ENCODE results near the gene MYH10.

MYH10 gene

GRCh38 chr17:8469964-8470363, 160.6 kb downstream of the MYH10 start:
- peak in 1 of 3 experiments; percentile 3 for DNase-seq

GRCh38 chr17:8468980-8469379, 161.5 kb downstream of the MYH10 start:
- DNase-seq = peak in 1 of 3 experiments; percentile 6

- no peak for DNase-seq
Measured at GRCh38 chr17:8468127-8468526, 162.4 kb downstream of the MYH10 start.

DNA sequence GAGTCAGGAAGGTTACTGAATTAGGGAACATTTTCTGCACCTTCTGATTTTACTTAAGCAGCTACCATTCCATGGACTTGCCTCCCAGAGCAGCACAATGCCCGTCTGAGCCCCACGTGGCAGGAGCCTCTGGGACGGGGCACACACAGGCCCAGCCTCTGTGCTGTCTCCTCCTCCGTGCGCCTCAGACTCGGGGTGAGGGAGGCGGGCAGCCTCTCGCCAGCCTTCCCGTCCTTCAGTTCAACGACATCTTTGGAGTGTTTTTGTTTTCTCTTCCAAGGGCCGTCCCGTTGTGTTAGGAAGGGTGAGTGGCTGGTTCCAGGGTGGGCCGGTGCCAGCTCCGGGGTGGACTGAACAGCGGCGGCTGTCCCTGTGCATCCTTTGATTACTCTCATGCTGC, 163.0 kb downstream of the MYH10 start:
- DNase-seq = no peak

DNA sequence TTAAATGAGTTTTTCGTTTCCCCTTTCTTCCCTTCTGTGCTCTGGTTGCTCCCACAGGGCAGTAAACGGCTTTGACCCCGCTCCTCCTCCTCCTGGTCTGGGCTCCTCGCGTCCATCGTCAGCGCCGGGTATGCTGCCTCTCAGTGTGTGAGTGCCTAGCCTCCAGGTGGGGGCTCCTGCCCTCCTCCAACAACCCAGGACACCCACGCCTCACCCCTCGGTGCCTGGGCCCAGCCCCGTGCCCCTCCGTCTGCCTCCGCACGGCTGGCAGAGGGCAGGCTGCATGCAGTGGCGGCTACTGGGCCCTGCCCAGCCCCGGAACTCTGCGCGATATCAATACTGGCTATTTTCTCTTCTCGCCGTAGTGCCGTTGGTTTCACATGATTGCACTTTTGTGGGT, 163.7 kb downstream of the MYH10 start:
- DNase-seq = no peak

- DNase-seq = no peak
Measured at GRCh38 chr17:8466456-8466855, 164.1 kb downstream of the MYH10 start.

DNA sequence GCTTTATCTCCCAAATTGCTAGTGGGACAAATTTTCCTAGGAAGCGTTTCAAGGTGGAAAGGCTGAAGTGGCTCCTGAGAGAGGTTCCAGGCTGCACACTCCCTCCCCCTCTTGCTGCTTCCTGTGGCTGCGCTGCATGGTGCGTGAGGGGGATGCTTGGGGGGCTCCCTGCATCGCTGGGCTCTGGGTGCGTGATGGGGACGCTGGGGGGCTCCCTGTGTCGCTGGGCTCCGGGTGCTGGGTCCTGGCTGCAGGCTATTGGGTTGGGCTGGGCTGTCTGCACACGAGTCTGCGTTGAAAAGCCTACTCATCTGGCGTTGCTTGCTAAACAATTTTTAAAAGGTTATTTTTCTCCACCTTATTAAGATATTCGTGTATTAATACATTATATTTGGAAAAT, 164.8 kb downstream of the MYH10 start:
- peak in 1 of 3 experiments; percentile 14 for DNase-seq

- no peak for DNase-seq
Measured at GRCh38 chr17:8465356-8465755, 165.2 kb downstream of the MYH10 start.

- DNase-seq = no peak
Measured at GRCh38 chr17:8464941-8465340, 165.6 kb downstream of the MYH10 start.

DNA sequence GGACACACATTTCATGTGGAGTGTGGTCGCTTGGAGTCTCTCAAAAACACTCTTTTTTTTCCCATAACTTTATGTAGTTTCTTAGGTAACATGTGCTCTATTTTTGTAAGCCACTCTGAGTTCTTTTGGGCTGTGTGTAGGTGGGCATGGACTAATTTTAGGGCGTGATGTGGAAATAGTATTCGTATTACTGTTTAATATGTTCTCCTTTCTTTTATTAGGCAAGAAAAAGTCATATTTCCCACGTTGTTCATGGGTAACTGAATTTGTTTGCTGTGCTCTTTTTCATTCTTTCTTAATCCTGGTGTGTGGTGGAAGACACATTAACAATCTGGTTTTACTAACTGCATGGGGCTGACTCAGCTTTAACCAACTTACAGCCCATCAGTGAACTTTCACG, 167.4 kb downstream of the MYH10 start:
- DNase-seq = no peak

DNA sequence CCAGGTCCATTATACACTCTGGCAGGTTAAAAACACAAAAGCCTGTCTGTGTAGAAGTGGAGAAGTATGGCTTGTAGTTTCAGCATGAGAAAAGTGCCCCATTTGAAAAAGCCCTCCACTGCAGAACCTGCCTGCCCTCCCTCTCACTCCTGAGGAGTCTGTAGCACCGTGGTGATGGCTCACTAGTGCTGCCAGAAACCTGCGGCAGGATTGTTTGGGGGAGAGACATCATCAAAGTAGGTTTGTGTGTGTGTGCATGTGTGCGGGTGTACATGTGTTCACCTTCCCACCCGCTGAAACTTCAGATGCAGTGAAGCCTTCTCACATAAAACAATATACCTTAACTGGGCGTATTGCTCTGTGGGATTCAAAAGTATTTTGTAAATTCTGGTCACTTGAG, 168.0 kb downstream of the MYH10 start:
- DNase-seq = no peak

DNA sequence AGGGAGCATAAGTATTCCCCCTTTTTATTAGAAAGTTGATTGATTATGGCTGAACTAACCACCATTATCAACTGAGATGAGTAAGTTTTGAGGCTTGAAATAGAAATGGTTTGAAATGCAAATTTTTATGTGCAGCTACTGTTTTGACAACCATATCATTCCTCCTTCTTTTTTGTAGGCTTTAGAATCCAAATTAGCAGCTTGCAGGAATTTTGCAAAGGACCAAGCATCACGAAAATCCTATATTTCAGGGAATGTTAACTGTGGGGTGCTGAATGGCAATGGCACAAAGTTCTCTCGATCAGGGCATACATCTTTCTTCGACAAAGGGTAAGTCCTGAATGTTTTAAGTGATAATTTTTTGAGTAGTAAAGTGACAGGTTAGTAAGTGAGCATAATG, 170.7 kb downstream of the MYH10 start:
- DNase-seq = no peak

DNA sequence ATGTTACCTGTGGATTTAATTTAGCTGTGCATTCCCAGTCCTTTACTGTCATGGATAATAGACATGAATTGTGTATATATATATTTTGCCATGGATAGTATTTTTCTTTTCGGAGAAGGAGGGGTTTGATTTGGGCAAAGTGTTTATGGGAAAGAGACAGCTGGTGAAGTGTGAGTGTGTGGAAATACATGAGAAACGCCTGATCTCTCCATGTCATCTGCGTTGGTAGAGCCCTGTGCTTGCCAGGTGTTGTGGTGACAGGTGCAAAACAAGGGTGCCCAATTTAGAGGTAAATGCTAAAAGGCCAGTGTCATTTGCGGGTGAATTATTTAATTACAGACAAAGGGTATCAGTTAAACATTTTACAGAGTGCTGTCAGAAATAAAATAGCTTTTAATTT, 171.4 kb downstream of the MYH10 start:
- DNase-seq = peak; percentile 48 to 88 (median 49)

DNA sequence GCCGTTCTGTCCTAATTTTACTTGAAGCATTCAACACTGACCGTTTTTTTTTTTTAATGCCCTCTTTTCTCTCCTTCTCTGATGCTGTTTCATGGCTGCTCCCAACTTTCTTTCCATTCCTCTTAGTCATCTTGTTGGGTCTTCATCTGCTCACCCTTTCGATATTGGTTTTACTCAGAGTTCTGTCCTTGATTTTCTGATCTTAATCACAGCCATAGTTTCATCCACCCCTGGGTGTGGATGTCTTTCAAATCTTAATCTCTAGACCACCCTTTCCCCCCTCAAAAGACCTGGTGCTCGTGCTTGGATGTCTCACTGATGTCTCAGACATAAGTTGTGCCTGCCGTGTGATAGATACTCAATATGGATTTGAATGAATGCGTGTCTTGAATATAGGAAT, 172.4 kb downstream of the MYH10 start:
- no peak for DNase-seq

GRCh38 chr17:8455665-8456209, 174.8 kb downstream of the MYH10 start:
- DNase-seq = no peak

DNA sequence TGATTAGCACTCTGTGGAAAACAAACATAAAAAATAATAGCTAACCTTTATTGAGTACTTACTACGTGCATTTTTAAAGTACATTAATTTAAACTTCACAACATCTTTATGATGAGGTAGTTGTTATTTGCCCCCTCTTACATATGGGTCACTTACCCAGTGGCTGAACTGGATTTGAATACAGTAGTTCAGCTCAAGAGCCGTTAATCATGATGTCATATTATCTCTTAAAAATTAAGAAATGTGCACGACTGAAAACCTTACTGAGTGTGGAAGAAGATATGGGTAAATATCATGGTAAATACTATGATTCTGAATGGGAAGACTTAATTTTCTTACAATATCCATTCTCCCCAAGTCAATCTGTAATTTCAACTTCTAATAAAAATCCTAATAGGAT, 177.2 kb downstream of the MYH10 start:
- DNase-seq = no peak

GRCh38 chr17:8451933-8452614, 178.5 kb downstream of the MYH10 start:
- peak in 2 of 3 experiments; percentile 5 to 48 for DNase-seq

DNA sequence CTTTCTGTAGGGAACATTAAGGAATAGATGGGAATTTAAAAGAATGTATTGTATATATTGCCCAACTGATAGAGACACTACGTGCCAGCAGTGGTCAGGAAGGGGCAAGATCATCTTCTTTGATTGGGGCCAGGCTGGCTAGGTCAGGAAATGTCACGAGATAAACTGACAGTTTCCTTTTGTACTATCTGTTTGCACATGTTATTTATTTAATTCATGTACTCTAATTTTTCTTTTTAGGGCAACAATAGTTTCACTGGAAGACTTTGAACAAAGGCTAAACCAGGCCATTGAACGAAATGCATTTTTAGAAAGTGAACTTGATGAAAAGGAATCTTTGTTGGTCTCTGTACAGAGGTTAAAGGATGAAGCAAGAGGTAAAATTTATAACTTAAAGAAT, 182.2 kb downstream of the MYH10 start:
- no peak for DNase-seq

DNA sequence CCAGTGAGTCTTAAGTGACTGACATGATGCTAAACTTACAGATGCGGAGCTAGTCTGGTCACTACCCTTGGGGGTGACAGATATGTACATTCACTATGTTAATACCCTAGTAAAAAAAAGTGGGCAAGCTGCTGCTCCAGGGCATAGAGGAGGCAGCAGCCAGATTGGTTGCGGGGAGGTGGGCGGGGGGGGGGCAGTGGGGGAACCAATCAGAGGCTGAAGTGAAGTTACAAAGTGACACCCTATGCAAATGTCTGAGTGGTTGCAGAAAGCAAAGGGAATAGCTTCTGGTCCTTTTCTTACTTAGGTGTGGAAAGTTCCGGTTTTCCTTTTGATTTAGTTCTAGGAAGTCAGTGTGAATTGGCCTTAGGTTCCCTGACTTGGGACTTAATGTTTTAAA, 182.7 kb downstream of the MYH10 start:
- no peak for DNase-seq

DNA sequence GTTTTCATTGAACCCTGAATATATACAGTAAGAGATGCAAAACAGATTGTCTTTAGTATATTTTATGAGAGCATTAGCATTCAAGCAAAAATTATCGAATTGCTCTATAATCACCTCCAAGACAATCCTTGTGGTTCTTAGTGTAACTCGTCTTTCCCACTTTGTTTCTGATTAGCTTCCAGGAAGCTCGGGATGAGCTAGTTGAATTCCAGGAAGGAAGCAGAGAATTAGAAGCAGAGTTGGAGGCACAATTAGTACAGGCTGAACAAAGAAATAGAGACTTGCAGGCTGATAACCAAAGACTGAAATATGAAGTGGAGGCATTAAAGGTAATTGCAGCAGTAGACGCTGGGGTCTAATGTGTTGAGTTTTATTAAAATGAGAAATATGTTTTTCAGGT, 185.0 kb downstream of the MYH10 start:
- DNase-seq = no peak

GRCh38 chr17:8444494-8444893, 186.0 kb downstream of the MYH10 start:
- no peak for DNase-seq

GRCh38 chr17:8443756-8444155, 186.8 kb downstream of the MYH10 start:
- no peak for DNase-seq

GRCh38 chr17:8442310-8442709, 188.2 kb downstream of the MYH10 start:
- no peak for DNase-seq

- DNase-seq = no peak
Measured at GRCh38 chr17:8441690-8442089, 188.8 kb downstream of the MYH10 start.

DNA sequence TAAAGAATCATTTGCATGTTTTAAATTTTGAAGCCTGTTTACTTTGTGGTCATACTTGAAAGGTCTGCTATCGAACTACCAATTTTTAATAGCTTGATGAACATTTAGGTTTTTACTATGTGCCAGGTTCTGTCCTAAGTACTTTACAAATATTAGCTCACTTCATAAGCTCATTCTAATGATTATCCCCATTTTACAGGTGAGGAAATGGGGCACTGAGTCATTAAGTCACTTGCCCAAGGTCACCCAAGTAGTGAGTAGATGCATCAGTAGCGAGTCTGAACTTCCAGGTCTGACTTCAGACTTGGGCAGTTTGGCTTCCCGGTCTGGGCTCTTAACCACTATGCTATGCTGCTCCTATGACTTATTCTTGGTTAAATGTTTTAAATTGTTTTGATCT, 190.8 kb downstream of the MYH10 start:
- no peak for DNase-seq

Data from NCI-H1417 (cell line).